Lung microvascular endothelial cell (primary cell): ENCODE results near the gene MYOT. TPM values are rescaled to one million over a fixed set of nuclear protein-coding genes. Genes with fewer than 3 reads are reported as not detected.

Experiments
- DNase-seq, 2 donors: peaks; one replicate each; pipeline versions ENCODE4 v3.0.0 to v3.0.0-alpha.2; 2010; ENCODE audit warnings: low read depth in 2 of 2
- total RNA-seq: library from RNA; depleted of rRNA; stranded (reverse); fragments of >200 nt; gene quantifications from 2 replicates; pipeline ENCODE4 v1.2.1, GENCODE V29; 2014

The MYOT gene
- total RNA-seq, 1 donor from 2014 or later = not detected

DNA sequence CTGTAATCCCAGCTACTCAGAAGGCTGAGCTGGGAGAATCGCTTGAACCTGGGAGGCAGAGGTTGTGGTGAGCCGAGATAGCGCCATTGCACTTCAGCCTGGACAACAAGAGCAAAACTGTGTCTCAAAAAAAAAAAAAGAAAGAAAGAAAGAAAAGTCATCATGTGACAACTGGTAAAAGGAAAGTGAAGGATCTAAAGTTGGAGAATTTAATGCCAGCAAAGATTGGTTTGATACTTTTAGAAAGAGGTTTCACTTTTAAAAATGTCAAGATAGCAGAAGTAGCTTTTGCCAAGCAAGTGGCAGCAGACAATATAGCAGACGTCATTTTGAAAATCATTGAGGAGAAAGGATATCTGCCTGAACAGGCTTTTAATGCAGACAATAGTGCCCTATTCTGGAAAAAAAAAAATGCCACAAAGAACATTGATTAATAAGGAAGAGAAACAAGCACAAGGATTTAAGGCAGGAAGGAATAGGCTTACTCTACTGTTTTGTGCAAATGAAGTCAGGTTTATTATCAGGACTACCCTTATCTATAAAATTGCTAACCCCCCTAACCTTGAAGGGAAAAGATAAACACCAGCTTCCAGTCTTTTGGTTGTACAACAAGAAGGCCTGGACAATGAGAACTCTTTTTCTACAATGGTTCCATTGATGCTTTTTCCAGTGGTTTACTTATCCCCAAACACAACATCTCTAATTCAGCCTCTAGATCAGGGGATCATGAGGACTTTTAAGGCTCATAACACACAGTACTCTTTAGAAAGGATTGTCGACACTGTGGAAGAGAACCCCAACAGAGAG is 33.6 kb downstream of the MYOT start:
- no peak for DNase-seq

DNA sequence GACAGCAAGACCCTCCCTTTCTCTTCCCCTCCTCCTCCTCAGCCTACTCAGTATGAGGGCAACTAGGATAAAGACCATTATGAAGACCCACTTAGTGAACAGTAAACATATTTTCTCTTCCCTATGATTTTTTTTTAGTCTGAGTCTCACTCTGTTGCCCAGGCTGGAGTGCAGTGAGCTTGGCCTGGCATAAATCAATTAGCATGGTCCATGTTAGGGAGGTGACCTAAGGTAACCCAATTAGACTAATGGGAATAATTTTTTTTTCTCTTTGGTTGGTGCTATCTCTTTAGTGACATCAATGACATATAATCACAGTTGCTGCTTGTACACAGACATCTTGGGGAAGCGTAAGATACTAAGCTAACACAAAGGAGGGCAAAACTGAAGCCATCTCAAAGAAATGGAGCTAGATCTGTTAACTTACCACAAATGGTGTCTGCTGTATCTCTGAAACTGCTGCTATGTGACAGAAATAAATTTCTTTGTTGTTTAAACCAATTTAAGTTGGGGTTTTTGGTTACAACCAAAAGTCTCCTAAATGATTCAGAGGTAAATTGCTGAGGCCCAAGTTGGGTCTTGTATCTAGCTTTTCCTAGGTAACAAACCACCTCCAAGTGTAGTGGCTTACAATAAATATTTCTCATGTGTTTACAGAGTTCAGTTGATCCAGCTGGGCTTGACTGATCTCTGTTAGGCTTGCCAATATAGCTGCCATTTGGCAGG is 34.9 kb downstream of the MYOT start:
- DNase-seq = no peak

- no peak for DNase-seq
Measured at GRCh38 chr5:137914758-137915157, 47.1 kb downstream of the MYOT start.

- DNase-seq = no peak
Measured at GRCh38 chr5:137916923-137917322, 49.3 kb downstream of the MYOT start.

GRCh38 chr5:137921931-137922330 is 54.3 kb downstream of the MYOT start:
- DNase-seq = peak in 1 of 2 donors; percentile 29

DNA sequence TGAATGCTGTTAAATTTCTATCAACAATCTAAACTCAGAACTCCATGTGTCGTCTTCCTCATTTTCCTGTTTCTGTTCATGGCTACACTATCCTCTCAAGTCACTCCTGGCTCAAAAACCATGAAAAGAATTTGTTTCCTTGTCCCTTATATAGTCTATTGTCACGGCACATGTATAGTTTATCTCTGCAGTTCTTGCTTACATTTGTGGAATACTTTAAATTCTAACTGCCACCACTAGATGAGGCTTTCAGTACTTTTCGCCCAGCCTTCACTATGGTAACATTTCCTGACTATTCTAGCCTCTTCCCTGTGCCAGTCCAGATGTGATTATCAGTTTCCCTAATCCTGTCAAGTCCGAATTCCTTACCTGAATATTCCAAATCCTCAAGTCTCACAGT is 56.2 kb downstream of the MYOT start:
- DNase-seq = peak; percentile 42 to 59

DNA sequence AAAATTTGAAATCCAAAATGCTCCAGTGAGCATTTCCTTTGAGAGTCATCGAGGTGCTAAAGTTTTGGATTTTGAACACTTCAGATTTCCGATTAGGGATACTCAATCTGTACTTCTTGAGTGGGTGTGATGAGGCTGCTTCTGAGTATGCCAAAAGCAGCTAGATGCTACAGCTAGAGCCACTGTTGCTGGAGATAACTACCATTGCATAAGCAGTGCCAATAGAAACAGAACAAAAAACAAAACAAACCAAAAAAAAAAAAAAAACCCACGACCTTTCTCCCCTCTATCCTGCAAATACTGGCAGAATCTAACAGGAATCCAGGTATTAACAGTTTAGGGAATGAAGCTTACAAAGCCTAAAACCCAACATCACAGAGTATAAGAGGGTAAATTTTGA is 65.1 kb downstream of the MYOT start:
- DNase-seq = peak in 1 of 2 donors; percentile 57

- DNase-seq = peak; percentile 15 to 18
Measured at GRCh38 chr5:137933491-137933911, 65.8 kb downstream of the MYOT start.

DNA sequence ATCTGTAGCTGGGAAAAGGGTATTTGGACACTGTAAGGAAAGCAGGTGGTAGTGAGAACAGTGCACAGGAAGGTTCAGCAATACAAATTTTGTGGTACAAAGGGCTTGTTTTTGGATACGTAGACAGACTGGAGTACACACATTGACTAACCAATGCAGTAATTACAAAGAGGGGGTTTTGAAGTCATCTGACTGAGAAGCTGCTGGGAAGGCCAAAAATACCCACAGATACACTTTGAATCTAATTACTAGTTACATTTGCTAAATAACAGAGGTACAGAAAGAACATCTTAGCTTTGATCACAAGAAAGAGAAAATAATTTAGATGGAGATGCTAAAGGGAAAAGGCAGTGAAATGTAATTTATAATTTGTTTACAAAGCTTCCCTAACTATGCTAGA is 67.5 kb downstream of the MYOT start:
- DNase-seq = no peak

GRCh38 chr5:137935694-137936093 is 68.0 kb downstream of the MYOT start:
- no peak for DNase-seq

Other genes starting within 250 kb of the MYOT start
- 20.7 and 28.6 TPM in 2 replicates for gene KLHL3, start 131.8 kb upstream of the MYOT start, total RNA-seq
- gene HNRNPA0, start 113.5 kb upstream of the MYOT start, total RNA-seq = 10.2 and 14.3 TPM in 2 replicates
- not detected in 2 replicates for gene PKD2L2, start 21.6 kb downstream of the MYOT start, total RNA-seq
- 10.9 and 21.6 TPM in 2 replicates for gene FAM13B, start 165.2 kb downstream of the MYOT start, total RNA-seq
- gene WNT8A, start 216.2 kb downstream of the MYOT start, total RNA-seq = not detected in 2 replicates